ENCODE data around the gene SERBP1. TPM values are rescaled to one million over a fixed set of nuclear protein-coding genes. Genes with fewer than 3 reads are reported as not detected.

SERBP1 gene
- total and polyA plus RNA-seq, 2 of the 8 experiments (the other 6 are each of a cell fraction or from before 2014, with no cell fraction given), result 229 to 536 TPM

GRCh38 chr1:67446893-67447292 lies 16.7 kb upstream of the SERBP1 start:
- no peak overlapping the region for H3K27ac ChIP-seq (ENCODE audit: low read depth, low read length)
- H4K20me1 ChIP-seq (replicated peaks in 1 of 2; ENCODE audit: control insufficient read depth in 1 of 2, insufficient read depth in 2 of 2, low read length in 2 of 2), result no peaks in the 10 kb centered on the region
- no peak for DNase-seq (ENCODE audit: low read depth in 1 of 2, low spot score in 2 of 2)
- H3K56ac ChIP-seq (replicated peaks; ENCODE audit: insufficient read length, low read depth, low read length), result no peak overlapping the region
- H3K27me3 ChIP-seq (replicated peaks in 1 of 4; ENCODE audit: control insufficient read depth in 3 of 4, extremely low read depth in 1 of 4, insufficient read depth in 3 of 4, low read length in 3 of 4), result no peaks in the 10 kb centered on the region
- H3K4me3 ChIP-seq (ENCODE audit: extremely low read depth in 1 of 4, insufficient read depth in 2 of 4, low read depth in 3 of 4, low read length in 4 of 4), result no peak overlapping the region
- WGBS, 2 experiments (ENCODE audit: extremely low coverage in 1 of 2, insufficient coverage in 1 of 2, insufficient read length in 1 of 2, insufficient replicate concordance in 2 of 2, low coverage in 1 of 2, low lambda C conversion rate in 2 of 2, missing lambda C conversion rate in 1 of 2), result 100% methylated on average over 1 of the region's 1 CpG; no CpG with 5 or more reads in 1 of the 2 experiments
- no peak overlapping the region for H2AK5ac ChIP-seq (ENCODE audit: low read depth, low read length)
- H3K4me1 ChIP-seq (replicated peaks in 1 of 4; ENCODE audit: control insufficient read depth in 3 of 4, insufficient read depth in 4 of 4, low read length in 3 of 4), result peaks cover 0 to 2% (median under 1%) of the 10 kb centered on the region in 4 experiments; a peak in 2 of 7 replicates
- no peak overlapping the region for H4K8ac ChIP-seq (ENCODE audit: extremely low read depth, insufficient read depth, low read length)
- no peak overlapping the region for H2BK120ac ChIP-seq (replicated peaks; ENCODE audit: low read depth, low read length)
- H3K23me2 ChIP-seq (ENCODE audit: low read depth, low read length), result no peaks in the 10 kb centered on the region
- no peak for TF ChIP-seq CTBP2 (IDR thresholded peaks at IDR 0.05; ENCODE audit: borderline replicate concordance, insufficient read depth, insufficient read length, low read length)
- TF ChIP-seq EZH2 (IDR thresholded peaks at IDR 0.05; ENCODE audit: low read depth, low read length, severe bottlenecking), result no peak
- H3K79me2 ChIP-seq (ENCODE audit: control insufficient read depth in 1 of 2, insufficient read depth in 2 of 2, low read length in 2 of 2), result no peaks in the 10 kb centered on the region
- no peaks in the 10 kb centered on the region for H3K79me1 ChIP-seq (ENCODE audit: low read depth, low read length)
- H3K18ac ChIP-seq (ENCODE audit: extremely low read depth, low read length), result no peak overlapping the region
- ChIA-PET CTCF (ENCODE audit: partially characterized antibody) (no interaction called here), POLR2A (ENCODE audit: partially characterized antibody) (no interaction called here)
- H2BK12ac ChIP-seq (ENCODE audit: low read depth, low read length), result no peak overlapping the region
- no peak overlapping the region for H4K91ac ChIP-seq (replicated peaks; ENCODE audit: insufficient read length, low read length)
- no peak overlapping the region for H3K23ac ChIP-seq (ENCODE audit: insufficient read length)
- FAIRE-seq, result no peak
- no peaks in the 10 kb centered on the region for H3K36me3 ChIP-seq (ENCODE audit: control insufficient read depth in 2 of 4, insufficient read depth in 4 of 4, low read length in 3 of 4)
- H3K4me2 ChIP-seq (ENCODE audit: insufficient read depth in 1 of 2, low read depth in 2 of 2, low read length in 2 of 2), result no peak overlapping the region
- no peak overlapping the region for H3K4ac ChIP-seq (replicated peaks; ENCODE audit: insufficient read length, low read depth, low read length)
- no peak overlapping the region for H2BK15ac ChIP-seq (ENCODE audit: low read length)
- H2AFZ ChIP-seq (ENCODE audit: low read length), result no peak overlapping the region
- H3K9me3 ChIP-seq (ENCODE audit: insufficient read depth in 2 of 2, low read depth in 1 of 2, low read length in 1 of 2), result no peaks in the 10 kb centered on the region
- no peak overlapping the region for H2BK5ac ChIP-seq (ENCODE audit: low read depth, low read length)
- no peak overlapping the region for H2BK20ac ChIP-seq (ENCODE audit: low read length)
- H3K9ac ChIP-seq (replicated peaks in 1 of 4; ENCODE audit: extremely low read depth in 1 of 4, low read depth in 3 of 4, low read length in 3 of 4), result no peak overlapping the region
- H4K5ac ChIP-seq (ENCODE audit: insufficient read length, low read depth, low read length), result no peak overlapping the region
- no peak overlapping the region for H3K14ac ChIP-seq (ENCODE audit: insufficient read length)
